Stimulated activated CD8-positive, alpha-beta memory T cell treated with anti-CD3 and anti-CD28 coated beads, Interleukin-2, amount 100 ng/mL, for 1 hour (primary cell): ENCODE results near the gene MYO1B.

Experiments used
- DNase-seq, 2 donors: peaks; one replicate each; pipeline ENCODE4 v3.0.0-alpha.2; 2020; ENCODE audit warnings: low read depth in 2 of 2

The MYO1B gene

GRCh38 chr2:191258996-191259395 lies 13.8 kb downstream of the MYO1B start:
- no peak for DNase-seq

GRCh38 chr2:191262436-191262835 lies 17.2 kb downstream of the MYO1B start:
- no peak for DNase-seq

- no peak for DNase-seq
Observed at GRCh38 chr2:191263050-191263449, 17.8 kb downstream of the MYO1B start.

GRCh38 chr2:191264647-191265081 lies 19.5 kb downstream of the MYO1B start:
- DNase-seq = no peak

GRCh38 chr2:191265311-191266170 lies 20.3 kb downstream of the MYO1B start:
- DNase-seq = no peak

GRCh38 chr2:191266201-191266600 lies 21.0 kb downstream of the MYO1B start:
- DNase-seq = no peak

GRCh38 chr2:191268596-191268995 lies 23.4 kb downstream of the MYO1B start:
- no peak for DNase-seq

GRCh38 chr2:191270306-191271161 lies 25.3 kb downstream of the MYO1B start:
- no peak for DNase-seq

GRCh38 chr2:191272064-191272463 lies 26.9 kb downstream of the MYO1B start:
- no peak for DNase-seq

- no peak for DNase-seq
Observed at GRCh38 chr2:191274413-191274815, 29.2 kb downstream of the MYO1B start.

GRCh38 chr2:191276792-191277465 lies 31.7 kb downstream of the MYO1B start:
- DNase-seq = no peak

GRCh38 chr2:191280290-191280689 lies 35.1 kb downstream of the MYO1B start:
- DNase-seq = no peak

GRCh38 chr2:191280834-191281756 lies 35.9 kb downstream of the MYO1B start:
- DNase-seq = no peak

GRCh38 chr2:191285252-191285651 lies 40.0 kb downstream of the MYO1B start:
- no peak for DNase-seq

- DNase-seq = no peak
Observed at GRCh38 chr2:191287820-191288219, 42.6 kb downstream of the MYO1B start.

GRCh38 chr2:191289049-191289448 lies 43.8 kb downstream of the MYO1B start:
- no peak for DNase-seq

- DNase-seq = no peak
Observed at GRCh38 chr2:191291471-191291870, 46.3 kb downstream of the MYO1B start.

- no peak for DNase-seq
Observed at GRCh38 chr2:191292869-191293268, 47.7 kb downstream of the MYO1B start.

GRCh38 chr2:191295088-191295487 lies 49.9 kb downstream of the MYO1B start:
- DNase-seq = no peak

GRCh38 chr2:191296083-191297006 lies 51.1 kb downstream of the MYO1B start:
- no peak for DNase-seq
